A549 treated with Mapracorat at 1 μM for 4 hours (cell line): ENCODE measurements around the gene OR7G2. TPM values are rescaled to one million over a fixed set of nuclear protein-coding genes. Genes with fewer than 3 reads are reported as not detected.

ENCODE experiments used
- total RNA-seq: library from RNA; stranded (reverse); fragments of 200-300 nt; extraction: Qiagen RNA extraction; gene quantifications from 5 replicates; pipeline ENCODE4 v1.2.3, GENCODE V29; 2022

The OR7G2 gene
- not detected in 5 replicates for total RNA-seq

GRCh38 chr19:9107375-9107774 is at the start of gene OR7G2:
Gene OR7G2 (minus strand): TSS chr19:9107475. CDS start chr19:9103243, 4,232 bp downstream.

GRCh38 chr19:9140159-9140874 is 33.0 kb upstream of the OR7G2 start, which contains the start of gene ZNF317:
Gene ZNF317 (plus strand): TSS chr19:9140397. CDS start chr19:9156017, 15,620 bp downstream.

DNA sequence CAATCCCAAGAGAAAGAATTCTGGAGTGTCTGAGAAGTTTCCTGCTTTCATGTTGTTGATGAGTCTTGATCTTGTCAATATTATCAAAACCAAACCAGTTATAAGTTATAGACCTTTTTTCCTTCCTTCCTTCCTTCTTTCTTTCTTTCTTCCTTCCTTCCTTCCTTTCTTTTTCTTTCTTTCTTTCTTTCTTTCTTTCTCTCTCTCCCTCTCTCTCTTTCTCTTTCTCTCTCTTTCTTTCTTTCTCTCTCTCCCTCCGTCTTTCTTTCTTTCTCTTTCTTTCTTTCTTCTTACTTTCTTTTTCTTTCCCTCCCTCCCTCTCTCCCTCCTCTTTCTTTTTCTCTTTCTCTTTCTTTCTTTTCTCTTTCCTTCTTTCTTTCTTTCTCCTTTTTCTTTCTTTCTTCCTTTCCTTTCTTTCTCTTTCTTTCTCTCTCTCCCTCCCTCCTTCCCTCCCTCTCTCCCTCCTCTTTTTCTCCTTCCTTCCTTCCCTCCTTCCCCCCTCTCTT is 19.7 kb upstream of the OR7G2 start, which contains the start of gene OR7G3:
TSS of gene OR7G3 (minus strand) at position 51 of the 506 bp plus-strand sequence. CDS start at position 51, 0 bp downstream.

DNA sequence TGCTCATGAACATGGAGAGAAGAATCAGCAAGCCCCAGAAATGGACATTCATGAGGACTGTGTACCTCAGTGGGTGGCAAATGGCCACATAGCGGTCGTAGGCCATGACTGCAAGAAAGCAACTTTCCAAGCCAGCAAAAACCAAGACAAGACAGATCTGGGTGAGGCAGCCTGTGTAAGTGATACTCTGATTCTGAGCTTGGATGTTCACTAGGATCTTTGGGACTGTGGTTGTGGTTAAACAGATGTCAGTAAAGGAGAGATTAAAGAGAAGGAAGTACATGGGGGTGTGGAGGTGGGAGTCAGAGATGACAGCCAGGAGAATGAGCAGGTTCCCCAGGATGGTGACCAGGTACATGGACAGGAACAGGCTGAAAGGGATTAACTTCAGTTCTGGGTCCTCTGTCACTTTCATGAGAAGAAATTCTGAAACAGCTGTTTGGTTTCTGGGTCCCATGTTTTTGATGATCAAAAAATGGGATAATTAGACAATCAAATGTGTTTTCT is 8.1 kb upstream of the OR7G2 start, which contains the start of gene OR7G1:
TSS of gene OR7G1 (minus strand) at position 457 of the 507 bp plus-strand sequence. CDS start at position 457, 0 bp downstream.

DNA sequence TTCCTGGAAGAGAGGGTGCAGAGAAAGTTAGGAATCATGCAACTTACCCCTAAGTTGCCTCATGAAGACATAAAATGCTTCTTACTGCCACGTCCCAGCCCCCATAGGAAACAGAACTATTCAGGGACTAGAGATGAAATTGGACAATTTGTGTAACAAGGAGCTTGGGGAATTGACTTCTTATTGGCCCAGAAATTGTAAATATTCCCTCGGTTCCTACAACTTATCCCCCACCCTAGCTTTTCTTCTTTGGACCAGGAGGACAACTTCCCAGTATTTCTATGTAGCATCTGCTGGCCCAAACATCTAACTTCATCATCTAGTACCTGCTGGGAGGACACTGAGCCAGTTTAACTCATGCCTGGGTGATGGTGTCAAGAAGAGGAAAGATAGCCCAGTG is 20.5 kb downstream of the OR7G2 start, which contains the start of gene OR1M1:
TSS of gene OR1M1 (plus strand) at position 301 of the 400 bp plus-strand sequence. CDS start 6,184 bp downstream, outside the sequence.

Other genes starting within 250 kb of the OR7G2 start
- 0.02 to 0.13 TPM (median 0.05 TPM) in 5 replicates for gene MUC16, start 97.1 kb downstream of the OR7G2 start, total RNA-seq
- not detected in 5 replicates for gene OR1M1, start 20.4 kb downstream of the OR7G2 start, total RNA-seq
- gene OR7G1, start 8.3 kb upstream of the OR7G2 start, total RNA-seq = not detected in 5 replicates
- gene OR7G3, start 19.5 kb upstream of the OR7G2 start, total RNA-seq = not detected in 5 replicates
- 17.2 to 23.1 TPM (median 18.9 TPM) in 5 replicates for gene ZNF317, start 32.9 kb upstream of the OR7G2 start, total RNA-seq
- gene OR7D2, start 71.5 kb upstream of the OR7G2 start, total RNA-seq = not detected in 5 replicates
- gene OR7D4, start 112.1 kb upstream of the OR7G2 start, total RNA-seq = not detected in 5 replicates
- gene OR7E24, start 143.5 kb upstream of the OR7G2 start, total RNA-seq = not detected in 5 replicates
- gene ZNF699, start 202.4 kb upstream of the OR7G2 start, total RNA-seq = 0.70 to 2.1 TPM (median 1.4 TPM) in 5 replicates
- gene ZNF559, start 216.7 kb upstream of the OR7G2 start, total RNA-seq = 4.4 to 4.9 TPM (median 4.5 TPM) in 5 replicates